ENCODE results near the gene TRAF2.

Gene TRAF2

DNA sequence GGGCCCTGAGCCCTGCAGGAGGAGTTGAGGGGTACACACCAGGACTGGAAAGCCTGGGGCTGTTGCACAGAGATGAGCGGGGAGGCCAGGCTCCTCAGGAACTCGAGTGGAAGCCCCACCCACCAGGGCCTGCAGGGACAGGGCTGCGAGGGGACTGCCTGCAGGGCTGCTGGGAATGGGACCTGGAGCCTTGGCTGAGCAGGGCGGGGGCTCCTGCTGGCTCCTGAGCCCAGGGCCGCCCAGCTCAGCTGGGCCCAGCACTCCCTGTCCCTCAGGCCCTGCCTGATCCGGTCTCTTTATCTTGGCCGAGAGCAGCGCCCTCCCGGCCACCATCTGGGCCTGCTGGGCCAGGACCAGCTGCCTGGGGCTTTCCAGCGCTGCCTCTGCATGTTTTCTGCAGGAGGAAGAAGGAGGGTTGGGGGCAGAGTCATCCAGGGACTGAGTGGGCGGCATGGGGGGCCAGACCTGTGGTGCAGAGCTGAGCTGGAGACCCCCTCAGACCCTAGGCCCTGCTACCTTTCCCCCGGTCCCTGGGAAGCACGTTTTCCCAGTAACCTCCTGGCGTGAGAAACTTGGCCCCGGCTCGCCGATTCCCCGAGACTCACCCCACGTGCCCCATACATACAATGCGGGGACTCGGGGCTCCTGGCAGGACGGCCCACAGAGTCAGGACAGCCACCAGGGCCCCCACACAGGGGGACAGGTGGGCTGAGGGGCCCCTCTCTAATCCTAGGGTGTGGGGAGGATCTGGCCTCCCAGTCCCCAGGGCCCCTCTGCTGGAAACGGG lies 75.2 kb downstream of the TRAF2 start:
- DNase-seq (ENCODE audit: insufficient read length) (no peak), FAIRE-seq (no peak)
- TF ChIP-seq TAF1 (IDR thresholded peaks at IDR 0.05; ENCODE audit: borderline replicate concordance, low read depth, low read length) (no peak), POLR2A (IDR thresholded peaks at IDR 0.05; ENCODE audit: low read depth, low read length) (no peak), POLR2AphosphoS5 (IDR thresholded peaks at IDR 0.05; ENCODE audit: low read depth, low read length) (no peak)

DNA sequence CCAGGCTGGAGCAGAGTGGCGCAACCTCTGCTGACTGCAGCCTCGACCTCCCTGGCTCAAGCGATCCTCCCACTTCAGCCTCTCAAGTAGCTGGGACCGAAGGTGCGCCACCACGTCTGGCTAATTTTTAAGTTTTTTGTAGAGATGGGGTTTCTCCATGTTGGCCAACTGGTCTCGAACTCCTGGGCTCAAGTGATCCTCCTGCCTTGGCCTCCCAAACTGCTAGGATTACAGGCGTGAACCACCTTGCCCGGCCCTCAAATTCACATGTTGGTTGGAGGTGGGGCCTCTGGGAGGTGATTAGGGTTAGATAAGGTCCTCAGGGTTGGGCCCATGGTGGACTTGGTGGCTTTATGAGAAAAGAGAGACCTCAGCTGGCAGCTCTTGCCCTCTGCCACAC lies 75.8 kb downstream of the TRAF2 start:
- TF ChIP-seq TAF1 (IDR thresholded peaks at IDR 0.05; ENCODE audit: borderline replicate concordance, low read depth, low read length), result no peak
- TF ChIP-seq POLR2AphosphoS5 (IDR thresholded peaks at IDR 0.05; ENCODE audit: low read depth, low read length), result no peak
- TF ChIP-seq POLR2A (IDR thresholded peaks at IDR 0.05; ENCODE audit: low read depth, low read length), result no peak
- FAIRE-seq (no peak), DNase-seq (ENCODE audit: insufficient read length) (no peak)

DNA sequence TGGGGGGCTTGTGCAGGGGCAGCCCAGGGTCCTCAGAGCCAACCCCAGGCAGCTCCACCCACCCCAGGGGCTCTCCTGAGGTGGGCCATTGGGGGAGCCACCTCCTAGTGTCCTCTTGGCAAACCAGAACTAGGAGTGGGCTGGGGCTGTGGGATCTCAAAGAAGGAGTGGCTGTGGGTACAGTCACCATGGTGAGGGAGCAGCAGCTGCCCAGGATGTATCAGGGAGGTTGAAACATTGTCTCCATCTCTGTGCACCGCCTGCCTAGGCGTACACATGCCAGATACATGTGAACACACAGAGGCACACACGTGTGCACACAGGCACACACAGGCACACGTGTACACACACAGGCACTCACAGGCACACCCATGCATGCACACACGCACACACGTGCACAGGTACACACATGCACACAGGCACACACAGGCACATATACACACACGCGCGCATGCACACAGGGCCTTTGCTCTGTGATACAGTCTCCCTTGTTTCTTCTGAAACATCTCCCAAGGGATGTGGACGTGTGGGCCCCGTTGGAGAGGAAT lies 76.5 kb downstream of the TRAF2 start:
- DNase-seq (ENCODE audit: insufficient read length), result no peak
- TF ChIP-seq POLR2A (IDR thresholded peaks at IDR 0.05; ENCODE audit: low read depth, low read length) (no peak), POLR2AphosphoS5 (IDR thresholded peaks at IDR 0.05; ENCODE audit: low read depth, low read length) (no peak), TAF1 (IDR thresholded peaks at IDR 0.05; ENCODE audit: borderline replicate concordance, low read depth, low read length) (no peak)
- FAIRE-seq, result no peak

DNA sequence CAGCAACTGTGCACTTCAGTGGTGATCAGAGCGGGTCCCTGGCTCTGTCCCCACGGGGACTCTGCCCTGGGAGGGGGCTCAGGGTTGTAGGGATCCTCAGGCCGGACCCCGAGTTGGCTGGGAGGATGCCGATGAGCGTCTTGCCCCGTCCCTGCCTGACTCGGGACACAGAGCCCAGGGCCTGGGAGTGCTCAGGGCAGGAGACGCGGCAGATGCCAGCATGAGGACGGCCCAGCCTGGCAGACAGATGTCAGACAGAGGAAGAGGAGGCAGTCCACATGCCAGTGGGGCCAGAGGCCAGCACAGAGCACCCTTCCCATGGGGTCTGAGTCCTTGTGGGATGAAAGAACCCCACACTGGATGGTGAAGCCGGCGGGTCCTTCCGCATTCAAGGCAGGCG lies 77.0 kb downstream of the TRAF2 start:
- FAIRE-seq, result no peak

DNA sequence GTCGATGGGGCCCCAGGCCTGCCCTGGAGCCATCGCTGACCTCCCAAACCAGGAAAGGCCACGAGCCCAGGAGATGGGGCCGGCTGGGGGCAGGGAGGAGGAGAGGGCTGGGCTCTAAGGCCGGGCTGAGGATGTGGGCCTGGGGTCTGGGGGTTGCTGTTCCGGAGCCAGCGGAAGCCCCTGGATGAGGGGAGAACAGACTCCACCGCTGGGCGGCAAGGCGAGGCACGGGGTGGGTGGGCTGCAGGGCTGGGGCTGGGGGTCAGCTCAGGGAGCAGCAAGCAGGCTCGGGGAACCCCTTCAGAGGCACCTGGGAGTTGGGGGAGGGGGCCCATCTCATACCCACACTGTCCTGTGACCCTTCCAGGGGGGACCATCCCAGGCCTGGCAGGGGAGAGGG lies 77.4 kb downstream of the TRAF2 start:
- DNase-seq (ENCODE audit: insufficient read length) (no peak), FAIRE-seq (no peak)

More for the DNA sequence above, 77.0 kb downstream of the TRAF2 start:
- no peak for DNase-seq (ENCODE audit: insufficient read length)
- TF ChIP-seq POLR2AphosphoS5 (IDR thresholded peaks at IDR 0.05; ENCODE audit: low read depth, low read length), result no peak
- no peak for TF ChIP-seq POLR2A (IDR thresholded peaks at IDR 0.05; ENCODE audit: low read depth, low read length)
- no peak for TF ChIP-seq TAF1 (IDR thresholded peaks at IDR 0.05; ENCODE audit: borderline replicate concordance, low read depth, low read length)

DNA sequence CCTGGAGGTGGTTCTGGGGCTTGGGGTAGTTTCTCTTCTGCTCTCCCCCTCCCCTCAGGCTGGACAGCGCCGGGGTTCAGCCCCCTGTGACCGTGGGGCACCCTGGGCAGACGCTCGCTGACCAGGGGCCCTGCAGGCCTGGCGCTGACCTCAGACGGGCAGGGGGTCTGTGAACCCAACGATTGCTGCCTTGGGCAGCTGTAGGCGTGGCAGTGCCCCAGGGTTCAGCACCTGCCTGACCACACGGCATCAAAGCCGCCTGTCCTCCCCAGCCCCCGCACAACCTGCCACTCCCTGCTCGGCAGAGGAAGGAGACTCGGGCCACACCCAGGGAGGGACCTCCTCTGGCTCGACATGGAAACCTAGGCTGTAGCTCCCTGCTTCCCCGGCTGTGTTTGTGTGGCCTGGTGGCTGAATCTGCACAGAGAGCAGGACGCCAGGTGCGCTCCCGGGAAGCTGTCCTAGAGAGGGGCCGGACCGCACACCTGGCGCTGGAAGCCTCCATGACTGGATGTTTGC lies 77.9 kb downstream of the TRAF2 start:
- FAIRE-seq (no peak), DNase-seq (ENCODE audit: insufficient read length) (no peak)
- TF ChIP-seq POLR2A (IDR thresholded peaks at IDR 0.05; ENCODE audit: low read depth, low read length), result no peak
- no peak for TF ChIP-seq TAF1 (IDR thresholded peaks at IDR 0.05; ENCODE audit: borderline replicate concordance, low read depth, low read length)
- no peak for TF ChIP-seq POLR2AphosphoS5 (IDR thresholded peaks at IDR 0.05; ENCODE audit: low read depth, low read length)

More for the DNA sequence above, 77.4 kb downstream of the TRAF2 start:
- TF ChIP-seq POLR2AphosphoS5 (IDR thresholded peaks at IDR 0.05; ENCODE audit: low read depth, low read length) (no peak), TAF1 (IDR thresholded peaks at IDR 0.05; ENCODE audit: borderline replicate concordance, low read depth, low read length) (no peak), POLR2A (IDR thresholded peaks at IDR 0.05; ENCODE audit: low read depth, low read length) (no peak)

DNA sequence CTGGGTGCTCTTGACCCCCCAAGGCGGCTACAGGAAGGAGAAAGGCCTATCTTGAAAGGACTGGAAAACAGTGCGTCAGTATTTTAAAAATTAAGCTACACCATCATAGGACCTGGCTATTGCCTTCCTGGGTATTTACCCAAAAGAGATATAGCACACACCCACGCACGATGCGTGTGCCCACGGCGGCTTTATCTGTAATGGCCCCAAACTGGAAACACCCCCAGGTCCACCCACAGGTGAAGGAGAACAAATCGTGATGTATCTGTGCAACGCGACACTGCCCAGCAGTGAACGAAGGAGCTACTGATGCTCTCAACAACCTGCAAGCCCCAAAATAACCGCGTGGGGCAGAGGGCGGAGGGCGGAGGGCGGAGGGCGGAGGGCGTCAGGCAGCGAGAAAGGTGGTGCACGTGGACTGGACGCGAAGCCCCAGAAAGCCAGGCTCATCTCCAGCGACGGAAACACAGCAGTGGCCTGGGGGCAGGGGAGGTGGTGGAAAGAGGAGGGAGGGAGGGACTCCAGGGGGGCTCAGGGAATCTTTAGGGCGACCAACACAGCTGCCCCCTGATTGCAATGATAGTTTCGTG lies 78.6 kb downstream of the TRAF2 start:
- no peak for DNase-seq (ENCODE audit: insufficient read length)
- FAIRE-seq, result no peak
- TF ChIP-seq TAF1 (IDR thresholded peaks at IDR 0.05; ENCODE audit: borderline replicate concordance, low read depth, low read length) (no peak), POLR2AphosphoS5 (IDR thresholded peaks at IDR 0.05; ENCODE audit: low read depth, low read length) (no peak), POLR2A (IDR thresholded peaks at IDR 0.05; ENCODE audit: low read depth, low read length) (no peak)

DNA sequence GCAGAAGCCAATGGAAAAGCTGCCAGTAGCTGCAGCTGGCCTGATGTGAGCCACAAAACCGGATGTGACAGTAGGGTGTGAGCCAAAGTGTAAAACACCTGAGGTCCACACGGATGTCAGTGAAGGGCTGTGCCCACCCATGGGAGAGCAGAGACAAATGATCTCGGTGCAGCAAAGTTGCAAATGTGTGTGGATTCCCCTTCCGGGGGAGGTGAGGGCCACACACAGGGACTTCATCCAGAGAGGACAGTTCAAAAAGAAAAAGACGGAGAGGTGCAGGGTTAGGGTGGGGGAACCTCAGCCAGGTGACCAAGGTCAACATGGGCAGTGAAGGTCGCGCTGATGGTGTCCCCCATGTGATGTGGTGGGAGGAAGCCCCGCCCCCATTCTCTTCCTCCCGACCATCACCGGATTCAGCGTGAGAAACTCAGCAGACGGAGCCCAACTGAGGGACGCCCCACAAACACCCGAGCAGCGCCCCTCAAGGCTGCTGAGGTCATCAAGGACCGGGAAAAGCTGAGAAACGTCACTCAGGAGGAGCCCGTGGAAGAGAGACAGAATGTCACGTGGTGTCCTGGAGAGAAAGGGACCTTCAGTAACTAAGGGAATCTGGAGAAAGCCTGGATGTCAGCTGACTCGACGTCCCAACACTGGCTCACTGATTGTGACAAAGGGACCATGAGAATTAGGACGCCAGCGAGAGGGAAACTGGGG lies 79.6 kb downstream of the TRAF2 start:
- DNase-seq (ENCODE audit: insufficient read length), result no peak
- no peak for FAIRE-seq
- TF ChIP-seq TAF1 (IDR thresholded peaks at IDR 0.05; ENCODE audit: borderline replicate concordance, low read depth, low read length) (no peak), POLR2A (IDR thresholded peaks at IDR 0.05; ENCODE audit: low read depth, low read length) (no peak), POLR2AphosphoS5 (IDR thresholded peaks at IDR 0.05; ENCODE audit: low read depth, low read length) (no peak)

DNA sequence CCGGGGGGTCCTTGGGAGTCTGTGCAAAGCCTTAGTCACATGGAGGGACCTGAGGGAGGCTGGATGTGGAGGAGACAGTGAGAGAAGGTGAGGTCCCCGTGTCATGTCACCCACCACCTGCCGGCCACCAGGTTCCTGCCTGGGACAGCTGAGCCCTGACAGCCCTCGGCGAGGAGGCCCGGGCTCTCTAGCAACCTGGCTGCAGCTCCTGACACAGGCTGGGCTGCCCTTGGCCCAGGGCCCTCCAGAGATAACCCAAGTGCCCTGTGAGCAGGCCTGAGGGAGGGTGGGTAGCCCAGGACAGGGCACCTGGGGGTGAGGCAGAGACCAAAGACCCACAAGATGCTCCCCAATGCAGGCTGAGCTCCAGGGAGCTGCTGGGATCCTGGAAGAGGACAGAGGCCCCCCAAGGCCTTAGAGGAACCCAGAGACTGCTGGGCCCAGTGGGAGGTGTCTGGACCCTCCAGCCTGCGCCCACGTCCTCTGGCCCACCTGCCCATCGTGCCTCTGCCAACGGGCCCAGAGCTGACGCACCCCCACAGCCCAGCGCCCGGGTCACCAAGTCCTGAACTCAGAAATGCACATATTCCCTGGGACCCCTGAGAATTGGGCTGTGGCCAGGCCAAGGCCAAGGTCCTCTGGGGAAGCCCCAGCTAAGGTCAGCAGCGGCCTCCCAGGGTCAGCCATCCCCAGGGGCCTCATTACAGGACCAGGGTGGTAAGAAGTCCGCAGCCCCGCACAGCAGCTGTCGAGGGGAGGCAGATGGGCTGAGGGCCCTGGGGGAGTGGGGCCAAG lies 82.2 kb downstream of the TRAF2 start:
- TF ChIP-seq POLR2AphosphoS5 (IDR thresholded peaks at IDR 0.05; ENCODE audit: low read depth, low read length), result no peak
- no peak for TF ChIP-seq TAF1 (IDR thresholded peaks at IDR 0.05; ENCODE audit: borderline replicate concordance, low read depth, low read length)
- TF ChIP-seq POLR2A (IDR thresholded peaks at IDR 0.05; ENCODE audit: low read depth, low read length), result no peak
- no peak for FAIRE-seq
- DNase-seq (ENCODE audit: insufficient read length), result no peak

DNA sequence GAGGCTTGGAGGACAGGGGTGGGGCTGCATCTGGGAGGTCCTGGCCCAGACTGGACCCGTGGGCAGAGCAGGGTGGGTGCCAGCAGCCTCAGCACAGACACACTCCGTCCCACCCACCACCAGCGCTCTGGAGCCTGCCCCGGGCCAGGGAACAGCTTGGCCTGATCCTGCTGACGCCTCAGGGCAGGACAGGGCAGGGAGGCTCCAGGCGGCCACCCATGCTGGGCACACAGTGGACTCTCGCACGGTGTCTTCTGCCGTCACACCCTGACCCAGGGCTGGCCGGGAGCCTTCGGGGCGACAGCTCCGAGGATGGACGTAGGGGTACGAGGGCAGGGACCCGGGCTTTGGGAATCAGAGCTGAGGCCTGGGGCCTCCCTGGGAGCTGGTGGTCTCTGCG lies 82.8 kb downstream of the TRAF2 start:
- DNase-seq (ENCODE audit: insufficient read length) (no peak), FAIRE-seq (no peak)
- TF ChIP-seq POLR2AphosphoS5 (IDR thresholded peaks at IDR 0.05; ENCODE audit: low read depth, low read length) (no peak), POLR2A (IDR thresholded peaks at IDR 0.05; ENCODE audit: low read depth, low read length) (no peak), TAF1 (IDR thresholded peaks at IDR 0.05; ENCODE audit: borderline replicate concordance, low read depth, low read length) (no peak)

Measured in GM12892 (cell line).